NT2/D1 (cell line): ENCODE results near the gene TRIM25.

Experiments
- SUZ12 ChIP-seq: IDR thresholded peaks from 2 replicates; pipeline ENCODE4 v1.6.1; 2011; ENCODE audit not compliant: insufficient read length, insufficient read depth; ENCODE audit errors: extremely low read depth
- YY1 ChIP-seq: IDR thresholded peaks from 2 replicates; pipeline ENCODE4 v1.6.1; 2011; ENCODE audit not compliant: insufficient read length, insufficient read depth
- ZNF274 ChIP-seq: IDR thresholded peaks from 2 replicates; pipeline ENCODE4 v1.6.1; 2011; ENCODE audit warnings: mild to moderate bottlenecking, low read depth, low read length

GRCh38 chr17:56960596-56961538 is 47.0 kb upstream of the TRIM25 start, which contains the start of gene COIL:
- TF ChIP-seq YY1 (peak; percentile 82), ZNF274 (no peak), SUZ12 (no peak)
